ENCODE results near the gene DHRS12.

The DHRS12 gene

GRCh38 chr13:51821606-51822005 lies 17.6 kb upstream of the DHRS12 start:
- Histone ChIP-seq H3K9ac (ENCODE audit: low read depth, low read length) (no peak overlapping the region), H3K4me1 (ENCODE audit: insufficient read depth, low read length) (peaks cover 21% of the 10 kb centered on the region), H3K9me3 (ENCODE audit: control insufficient read depth, insufficient read depth, low read length) (no peaks in the 10 kb centered on the region), H3K36me3 (ENCODE audit: insufficient read depth, low read length) (no peaks in the 10 kb centered on the region)

DNA sequence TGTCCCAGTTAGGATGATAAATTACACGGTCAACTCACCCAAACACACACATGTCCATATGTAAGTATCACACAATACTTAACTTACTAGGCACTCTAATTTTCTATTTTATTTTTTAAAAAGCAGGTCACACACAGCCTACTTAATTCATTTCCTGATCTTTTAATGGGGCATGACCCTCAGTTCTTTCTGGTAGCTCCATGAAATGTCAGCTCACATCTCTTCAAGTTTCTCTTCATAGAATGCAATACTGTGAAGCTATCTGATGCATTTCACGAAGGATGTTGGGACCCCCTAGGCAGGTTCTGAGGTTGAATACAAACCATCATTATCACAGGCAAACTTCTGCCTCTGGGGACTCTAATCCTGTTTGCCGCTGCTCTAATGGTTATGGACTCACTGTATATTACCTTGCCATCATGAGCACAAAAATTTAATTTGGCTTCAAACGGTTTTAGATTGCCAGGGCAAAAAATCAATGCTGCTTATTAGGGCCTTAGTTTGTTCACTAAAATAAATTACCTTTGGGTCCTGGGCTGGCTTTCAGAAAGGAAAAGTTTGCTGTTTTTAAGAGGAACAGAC lies 16.1 kb upstream of the DHRS12 start:
- H3K4me1 ChIP-seq (ENCODE audit: insufficient read depth, low read length): peaks cover 26% of the 10 kb centered on the region
- no peaks in the 10 kb centered on the region for H3K36me3 ChIP-seq (ENCODE audit: insufficient read depth, low read length)
- H3K9me3 ChIP-seq (ENCODE audit: control insufficient read depth, insufficient read depth, low read length): no peaks in the 10 kb centered on the region
- H3K9ac ChIP-seq (ENCODE audit: low read depth, low read length): no peak overlapping the region

- no peak overlapping the region for H3K9ac ChIP-seq (ENCODE audit: low read depth, low read length)
- H3K4me1 ChIP-seq (ENCODE audit: insufficient read depth, low read length): peaks cover 24% of the 10 kb centered on the region; the same call in 1 of the 2 replicates
These were observed 15.6 kb upstream of the DHRS12 start for GRCh38 chr13:51819544-51819943.

GRCh38 chr13:51818781-51819511 lies 15.0 kb upstream of the DHRS12 start:
- Histone ChIP-seq H3K9me3 (ENCODE audit: control insufficient read depth, insufficient read depth, low read length) (no peaks in the 10 kb centered on the region), H3K4me1 (ENCODE audit: insufficient read depth, low read length) (peaks cover 24% of the 10 kb centered on the region; the same call in 1 of the 2 replicates), H3K36me3 (ENCODE audit: insufficient read depth, low read length) (no peaks in the 10 kb centered on the region), H3K9ac (ENCODE audit: low read depth, low read length) (no peak overlapping the region)

More at GRCh38 chr13:51819544-51819943, 15.6 kb upstream of the DHRS12 start:
- Histone ChIP-seq H3K9me3 (ENCODE audit: control insufficient read depth, insufficient read depth, low read length) (no peaks in the 10 kb centered on the region), H3K36me3 (ENCODE audit: insufficient read depth, low read length) (no peaks in the 10 kb centered on the region)

DNA sequence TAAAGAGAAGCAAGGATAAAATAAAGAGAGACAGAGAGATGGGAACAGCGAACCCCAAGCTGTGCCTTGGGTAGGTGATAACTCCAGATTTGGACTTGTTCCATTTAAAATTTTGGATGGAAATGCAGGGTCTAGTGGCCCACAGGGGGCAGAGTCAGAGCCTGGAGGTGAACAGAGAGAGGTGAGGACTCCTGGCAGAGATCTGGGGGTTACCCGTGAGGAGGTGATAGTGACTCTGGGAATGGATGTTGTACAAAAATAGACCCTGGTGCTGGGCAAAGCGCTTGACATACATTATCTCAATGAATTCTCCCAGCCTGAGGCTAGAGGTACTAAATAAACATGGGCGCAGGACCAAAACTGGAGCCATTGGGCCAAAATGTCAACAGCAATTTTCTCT lies 14.3 kb upstream of the DHRS12 start:
- Histone ChIP-seq H3K9ac (ENCODE audit: low read depth, low read length) (no peak overlapping the region), H3K4me1 (ENCODE audit: insufficient read depth, low read length) (peaks cover 24% of the 10 kb centered on the region; the same call in 1 of the 2 replicates), H3K36me3 (ENCODE audit: insufficient read depth, low read length) (no peaks in the 10 kb centered on the region)

GRCh38 chr13:51817717-51818116 lies 13.8 kb upstream of the DHRS12 start:
- Histone ChIP-seq H3K36me3 (ENCODE audit: insufficient read depth, low read length) (no peaks in the 10 kb centered on the region), H3K9me3 (ENCODE audit: control insufficient read depth, insufficient read depth, low read length) (no peaks in the 10 kb centered on the region), H3K4me1 (ENCODE audit: insufficient read depth, low read length) (peaks cover 24% of the 10 kb centered on the region; the same call in 1 of the 2 replicates), H3K9ac (ENCODE audit: low read depth, low read length) (no peak overlapping the region)

More for the DNA sequence above, 14.3 kb upstream of the DHRS12 start:
- H3K9me3 ChIP-seq (ENCODE audit: control insufficient read depth, insufficient read depth, low read length): no peaks in the 10 kb centered on the region

GRCh38 chr13:51816604-51817249 lies 12.8 kb upstream of the DHRS12 start:
- Histone ChIP-seq H3K36me3 (ENCODE audit: insufficient read depth, low read length) (no peaks in the 10 kb centered on the region), H3K4me1 (ENCODE audit: insufficient read depth, low read length) (peaks cover 24% of the 10 kb centered on the region; the same call in 1 of the 2 replicates), H3K9me3 (ENCODE audit: control insufficient read depth, insufficient read depth, low read length) (no peaks in the 10 kb centered on the region), H3K9ac (ENCODE audit: low read depth, low read length) (no peak overlapping the region)

- H3K9ac ChIP-seq (ENCODE audit: low read depth, low read length): no peak overlapping the region
- no peaks in the 10 kb centered on the region for H3K9me3 ChIP-seq (ENCODE audit: control insufficient read depth, insufficient read depth, low read length)
- no peaks in the 10 kb centered on the region for H3K36me3 ChIP-seq (ENCODE audit: insufficient read depth, low read length)
- peaks cover 24% of the 10 kb centered on the region; the same call in 1 of the 2 replicates for H3K4me1 ChIP-seq (ENCODE audit: insufficient read depth, low read length)
These were observed 11.9 kb upstream of the DHRS12 start for GRCh38 chr13:51815848-51816247.

GRCh38 chr13:51814825-51815650 lies 11.1 kb upstream of the DHRS12 start:
- Histone ChIP-seq H3K4me1 (ENCODE audit: insufficient read depth, low read length) (peaks cover 24% of the 10 kb centered on the region; the same call in 1 of the 2 replicates), H3K36me3 (ENCODE audit: insufficient read depth, low read length) (no peaks in the 10 kb centered on the region), H3K9me3 (ENCODE audit: control insufficient read depth, insufficient read depth, low read length) (no peaks in the 10 kb centered on the region), H3K9ac (ENCODE audit: low read depth, low read length) (peak overlapping the region; percentile 2; the same call in 1 of the 2 replicates)

DNA sequence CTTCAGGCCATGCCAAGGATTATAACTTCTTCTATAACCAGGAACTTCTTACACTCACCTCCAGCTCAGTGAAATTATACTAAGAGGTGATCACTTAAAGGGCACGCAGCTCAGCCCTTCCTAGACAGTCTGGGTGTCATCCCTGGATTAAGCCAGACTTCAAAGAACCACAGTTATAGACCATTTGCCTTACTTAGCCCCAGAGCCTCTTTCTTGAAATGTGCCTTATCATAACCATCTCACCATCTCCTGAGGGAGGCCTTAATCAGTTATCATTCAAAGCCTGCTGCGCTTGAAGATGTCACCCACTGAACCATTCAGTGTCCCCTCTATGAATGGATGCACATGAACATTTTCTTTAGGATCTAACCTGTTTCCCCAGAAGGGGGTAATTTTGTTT lies 10.1 kb upstream of the DHRS12 start:
- Histone ChIP-seq H3K9me3 (ENCODE audit: control insufficient read depth, insufficient read depth, low read length) (no peaks in the 10 kb centered on the region), H3K9ac (ENCODE audit: low read depth, low read length) (no peak overlapping the region), H3K36me3 (ENCODE audit: insufficient read depth, low read length) (no peaks in the 10 kb centered on the region), H3K4me1 (ENCODE audit: insufficient read depth, low read length) (peaks cover 19% of the 10 kb centered on the region; the same call in 1 of the 2 replicates)

GRCh38 chr13:51811920-51812451 lies 8.0 kb upstream of the DHRS12 start:
- Histone ChIP-seq H3K4me1 (ENCODE audit: insufficient read depth, low read length) (peaks cover 11% of the 10 kb centered on the region; the same call in 1 of the 2 replicates), H3K9ac (ENCODE audit: low read depth, low read length) (no peak overlapping the region), H3K9me3 (ENCODE audit: control insufficient read depth, insufficient read depth, low read length) (no peaks in the 10 kb centered on the region), H3K36me3 (ENCODE audit: insufficient read depth, low read length) (no peaks in the 10 kb centered on the region)

DNA sequence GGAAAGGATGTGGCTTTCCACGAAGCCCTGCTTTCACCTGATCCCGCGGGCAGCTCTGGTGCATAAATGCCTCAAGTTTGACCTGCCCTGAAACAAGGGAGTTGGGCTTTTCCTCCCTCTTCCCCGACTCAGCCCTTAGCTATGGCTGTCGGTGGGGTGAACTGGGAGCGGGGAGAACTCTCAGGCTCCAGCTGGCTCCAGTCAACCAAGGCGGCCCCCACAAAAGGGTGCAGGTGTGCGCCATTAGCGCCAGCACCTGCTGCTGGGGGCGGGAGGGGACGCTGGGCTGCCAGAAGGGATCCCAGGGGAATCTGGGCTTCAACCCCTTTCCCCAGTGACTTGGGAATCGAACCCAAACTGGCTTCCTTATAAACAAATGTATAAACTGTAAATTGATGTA lies 7.1 kb upstream of the DHRS12 start:
- Histone ChIP-seq H3K9me3 (ENCODE audit: control insufficient read depth, insufficient read depth, low read length) (no peaks in the 10 kb centered on the region), H3K36me3 (ENCODE audit: insufficient read depth, low read length) (no peaks in the 10 kb centered on the region), H3K9ac (ENCODE audit: low read depth, low read length) (no peak overlapping the region), H3K4me1 (ENCODE audit: insufficient read depth, low read length) (peaks cover 7% of the 10 kb centered on the region; the same call in 1 of the 2 replicates)

- Histone ChIP-seq H3K9ac (ENCODE audit: low read depth, low read length) (no peak overlapping the region), H3K36me3 (ENCODE audit: insufficient read depth, low read length) (no peaks in the 10 kb centered on the region), H3K9me3 (ENCODE audit: control insufficient read depth, insufficient read depth, low read length) (no peaks in the 10 kb centered on the region), H3K4me1 (ENCODE audit: insufficient read depth, low read length) (peaks cover 9% of the 10 kb centered on the region)
These were observed 4.8 kb upstream of the DHRS12 start for GRCh38 chr13:51808811-51809210.

- H3K9ac ChIP-seq (ENCODE audit: low read depth, low read length): no peak overlapping the region
- H3K4me1 ChIP-seq (ENCODE audit: insufficient read depth, low read length): peaks cover 22% of the 10 kb centered on the region
- H3K9me3 ChIP-seq (ENCODE audit: control insufficient read depth, insufficient read depth, low read length): no peaks in the 10 kb centered on the region
- no peaks in the 10 kb centered on the region for H3K36me3 ChIP-seq (ENCODE audit: insufficient read depth, low read length)
These were observed 3.1 kb upstream of the DHRS12 start for GRCh38 chr13:51807041-51807440.

Measured in ES-I3 (cell line).